Purkinje cell (primary cell): Measurements from ENCODE around the gene OR11H7. TPM values are rescaled to one million over a fixed set of nuclear protein-coding genes. Genes with fewer than 3 reads are reported as not detected.

ENCODE experiments used
- polyA plus RNA-seq: library from polyadenylated mRNA; unstranded; fragments of >200 nt; fragmentation: Nextera tagmentation; gene quantifications from 2 replicates; pipeline ENCODE4 v1.2.1, GENCODE V29; 2014

OR11H7 gene
- not detected in 2 replicates for polyA plus RNA-seq

GRCh38 chr14:20228681-20229080, at the start of gene OR11H7:
TSS of gene OR11H7 (plus strand) at chr14:20228981.

DNA sequence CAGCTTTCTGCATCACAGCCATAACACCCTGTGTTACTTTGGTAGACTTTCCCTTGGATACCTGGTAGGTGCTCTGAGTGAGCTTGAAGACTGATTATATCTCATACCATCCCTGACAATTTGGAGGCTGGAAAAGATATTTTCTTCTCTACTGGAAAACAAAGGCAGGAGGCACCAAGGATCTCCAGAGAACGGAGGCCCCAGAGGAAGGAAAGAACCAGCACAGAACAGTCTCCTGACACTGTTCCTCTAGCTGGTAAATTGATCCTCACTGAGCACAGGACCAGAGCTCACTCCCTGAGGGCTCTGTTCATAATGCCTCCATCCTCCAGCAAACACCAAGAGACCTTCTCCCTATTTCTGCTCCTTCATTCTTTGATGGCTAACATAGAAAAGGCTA, 38.2 kb upstream of the OR11H7 start, which contains the start of gene OR11G2:
TSS of gene OR11G2 (plus strand) at position 301 of the 400 bp plus-strand sequence. CDS start 6,542 bp downstream, outside the sequence.

DNA sequence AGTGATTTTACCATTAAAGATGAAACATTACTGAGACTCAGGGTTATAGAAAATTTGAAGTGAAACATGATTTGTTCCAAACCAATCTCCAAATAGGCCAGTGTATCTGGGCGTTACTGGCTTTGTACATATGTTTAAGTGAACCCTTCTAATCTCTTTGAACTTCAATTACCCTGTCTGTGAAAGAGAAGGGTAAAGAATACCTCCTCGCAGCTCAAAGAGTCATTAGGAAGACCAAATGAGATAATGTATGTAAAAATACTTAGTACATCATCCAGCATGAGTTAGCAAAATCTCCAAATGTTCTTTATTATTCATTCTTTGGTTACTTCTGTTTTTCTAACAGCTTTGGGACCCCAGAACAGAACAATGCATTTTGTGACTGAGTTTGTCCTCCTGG, 5.4 kb upstream of the OR11H7 start, which contains the start of gene OR11H6:
TSS of gene OR11H6 (plus strand) at position 301 of the 400 bp plus-strand sequence. CDS start at position 301, 0 bp downstream.

Other genes starting within 250 kb of the OR11H7 start
- not detected in 2 replicates for gene OR4Q2, start 226.8 kb upstream of the OR11H7 start, polyA plus RNA-seq
- not detected in 2 replicates for gene OR4K14, start 209.7 kb upstream of the OR11H7 start, polyA plus RNA-seq
- not detected in 2 replicates for gene OR4K13, start 192.9 kb upstream of the OR11H7 start, polyA plus RNA-seq
- not detected in 2 replicates for gene OR4L1, start 168.9 kb upstream of the OR11H7 start, polyA plus RNA-seq
- gene OR4K17, start 118.2 kb upstream of the OR11H7 start, polyA plus RNA-seq = not detected in 2 replicates
- gene OR4N5, start 90.2 kb upstream of the OR11H7 start, polyA plus RNA-seq = not detected in 2 replicates
- gene OR11G2, start 38.1 kb upstream of the OR11H7 start, polyA plus RNA-seq = 0.10 TPM in 1 of 2 replicates, not detected in the other
- gene OR11H6, start 5.3 kb upstream of the OR11H7 start, polyA plus RNA-seq = not detected in 2 replicates
- not detected in 2 replicates for gene OR11H4, start 10.3 kb downstream of the OR11H7 start, polyA plus RNA-seq
- 12.5 and 17.5 TPM in 2 replicates for gene TTC5, start 77.0 kb downstream of the OR11H7 start, polyA plus RNA-seq
- gene CCNB1IP1, start 104.3 kb downstream of the OR11H7 start, polyA plus RNA-seq = 14.0 and 27.9 TPM in 2 replicates
- gene PARP2, start 114.7 kb downstream of the OR11H7 start, polyA plus RNA-seq = 13.1 and 22.0 TPM in 2 replicates
- gene TEP1, start 184.5 kb downstream of the OR11H7 start, polyA plus RNA-seq = 0.08 and 1.3 TPM in 2 replicates
- 0.08 and 0.16 TPM in 2 replicates for gene KLHL33, start 207.2 kb downstream of the OR11H7 start, polyA plus RNA-seq
- gene OSGEP, start 225.8 kb downstream of the OR11H7 start, polyA plus RNA-seq = 31.4 and 51.1 TPM in 2 replicates
- gene APEX1, start 226.2 kb downstream of the OR11H7 start, polyA plus RNA-seq = 84.3 and 107 TPM in 2 replicates
- gene PIP4P1, start 232.5 kb downstream of the OR11H7 start, polyA plus RNA-seq = 16.3 and 16.4 TPM in 2 replicates
- gene PNP, start 240.4 kb downstream of the OR11H7 start, polyA plus RNA-seq = 1.1 and 10.0 TPM in 2 replicates